ENCODE results near the gene HERPUD2.

- TF ChIP-seq, protein P1, sequence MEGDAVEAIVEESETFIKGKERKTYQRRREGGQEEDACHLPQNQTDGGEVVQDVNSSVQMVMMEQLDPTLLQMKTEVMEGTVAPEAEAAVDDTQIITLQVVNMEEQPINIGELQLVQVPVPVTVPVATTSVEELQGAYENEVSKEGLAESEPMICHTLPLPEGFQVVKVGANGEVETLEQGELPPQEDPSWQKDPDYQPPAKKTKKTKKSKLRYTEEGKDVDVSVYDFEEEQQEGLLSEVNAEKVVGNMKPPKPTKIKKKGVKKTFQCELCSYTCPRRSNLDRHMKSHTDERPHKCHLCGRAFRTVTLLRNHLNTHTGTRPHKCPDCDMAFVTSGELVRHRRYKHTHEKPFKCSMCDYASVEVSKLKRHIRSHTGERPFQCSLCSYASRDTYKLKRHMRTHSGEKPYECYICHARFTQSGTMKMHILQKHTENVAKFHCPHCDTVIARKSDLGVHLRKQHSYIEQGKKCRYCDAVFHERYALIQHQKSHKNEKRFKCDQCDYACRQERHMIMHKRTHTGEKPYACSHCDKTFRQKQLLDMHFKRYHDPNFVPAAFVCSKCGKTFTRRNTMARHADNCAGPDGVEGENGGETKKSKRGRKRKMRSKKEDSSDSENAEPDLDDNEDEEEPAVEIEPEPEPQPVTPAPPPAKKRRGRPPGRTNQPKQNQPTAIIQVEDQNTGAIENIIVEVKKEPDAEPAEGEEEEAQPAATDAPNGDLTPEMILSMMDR (IDR thresholded peaks at IDR 0.05), result no peak
- no peak for TF ChIP-seq EZH2 (IDR thresholded peaks at IDR 0.05)
Measured at GRCh38 chr7:35728412-35729060, 33.6 kb upstream of the HERPUD2 start.

Measured in neural progenitor cell (in vitro differentiated cells).